MM.1S (cell line): ENCODE results near the gene CDKL4.

Experiments
- DNase-seq: peaks from one replicate; pipeline ENCODE4 v3.0.0-alpha.2; 2015
- H2AFZ ChIP-seq: fragments of 300-600 bp; sonication (generic); 2 replicates; pipeline ENCODE4 v1.6.0; 2016; ENCODE audit warnings: antibody characterized with exemption, low read length
- H3F3A ChIP-seq: fragments of 300-600 bp; sonication (generic); 2 replicates; pipeline ENCODE4 v1.6.1; 2016; ENCODE audit warnings: mild to moderate bottlenecking, antibody characterized with exemption, low read length, moderate library complexity, mixed read lengths; ENCODE audit not compliant: insufficient read depth
- H3K27ac ChIP-seq: fragments of 300-600 bp; sonication (generic); 2 replicates; pipeline ENCODE4 v1.5.1; 2016; ENCODE audit warnings: mild to moderate bottlenecking, low read length
- H3K27me3 ChIP-seq: fragments of 300-600 bp; sonication (generic); replicated peaks from 2 replicates; pipeline ENCODE4 v1.6.0; 2016; ENCODE audit warnings: low read length; ENCODE audit not compliant: insufficient read depth
- H3K36me3 ChIP-seq: fragments of 300-600 bp; sonication (generic); replicated peaks from 2 replicates; pipeline ENCODE4 v1.6.1; 2016; ENCODE audit warnings: mild to moderate bottlenecking, low read length, mixed read lengths; ENCODE audit not compliant: insufficient read depth
- H3K4me1 ChIP-seq: fragments of 300-600 bp; sonication (generic); 2 replicates; pipeline ENCODE4 v1.6.1; 2016; ENCODE audit warnings: low read length, mixed read lengths
- H3K4me2 ChIP-seq: fragments of 300-600 bp; sonication (generic); 2 replicates; pipeline ENCODE4 v1.6.0; 2016; ENCODE audit warnings: low read depth, low read length
- H3K4me3 ChIP-seq: fragments of 300-600 bp; sonication (generic); 2 replicates; pipeline ENCODE4 v1.5.1; 2016; ENCODE audit warnings: low read length, mixed read lengths
- H3K79me2 ChIP-seq: fragments of 300-600 bp; sonication (generic); 2 replicates; pipeline ENCODE4 v1.6.1; 2016; ENCODE audit warnings: mixed run types, low read length, mixed read lengths
- H3K9ac ChIP-seq: fragments of 300-600 bp; sonication (generic); 2 replicates; pipeline ENCODE4 v1.6.1; 2016; ENCODE audit warnings: low read length, mixed read lengths
- H3K9me2 ChIP-seq: fragments of 300-600 bp; sonication (generic); replicated peaks from 2 replicates; pipeline ENCODE4 v1.6.1; 2016; ENCODE audit warnings: mild to moderate bottlenecking, low read length, mixed read lengths; ENCODE audit not compliant: insufficient read depth
- H3K9me3 ChIP-seq: fragments of 300-600 bp; sonication (generic); replicated peaks from 2 replicates; pipeline ENCODE4 v1.6.1; 2016; ENCODE audit warnings: mild to moderate bottlenecking, low read length, mixed read lengths; ENCODE audit not compliant: insufficient read depth
- H4K20me1 ChIP-seq: fragments of 300-600 bp; sonication (generic); 2 replicates; pipeline ENCODE4 v1.6.1; 2016; ENCODE audit warnings: mild to moderate bottlenecking, low read length, moderate library complexity, mixed read lengths; ENCODE audit not compliant: insufficient read depth
- CTCF ChIP-seq: fragments of 300-600 bp; sonication (generic); IDR thresholded peaks from 2 replicates; pipeline ENCODE4 v1.5.1; 2016; ENCODE audit warnings: antibody characterized with exemption, low read length, mixed read lengths
- EZH2 ChIP-seq: fragments of 300-600 bp; sonication (generic); optimal IDR thresholded peaks from 2 replicates; pipeline ENCODE3; 2017; ENCODE audit warnings: low read depth, mild to moderate bottlenecking, antibody characterized with exemption, low read length, mixed read lengths
- EZH2phosphoT487 ChIP-seq: fragments of 300-600 bp; sonication (generic); IDR thresholded peaks from 2 replicates; pipeline ENCODE4 v1.6.1; 2018; ENCODE audit warnings: antibody characterized with exemption, low read length

The CDKL4 gene

GRCh38 chr2:39136799-39137198, 107.0 kb downstream of the CDKL4 start:
- no peaks in the 10 kb centered on the region for H3K9me2 ChIP-seq
- DNase-seq = no peak
- H2AFZ ChIP-seq = no peak overlapping the region

GRCh38 chr2:39135690-39136259, 108.0 kb downstream of the CDKL4 start:
- TF ChIP-seq EZH2phosphoT487 (no peak), CTCF (no peak), EZH2 (no peak)
- no peak overlapping the region for H3K9ac ChIP-seq
- no peaks in the 10 kb centered on the region for H3K79me2 ChIP-seq
- H4K20me1 ChIP-seq = no peaks in the 10 kb centered on the region
- no peak overlapping the region for H3K4me3 ChIP-seq
- H3K4me1 ChIP-seq = peaks cover 9% of the 10 kb centered on the region
- no peaks in the 10 kb centered on the region for H3K9me3 ChIP-seq
- H3K27me3 ChIP-seq = no peaks in the 10 kb centered on the region
- no peak overlapping the region for H3K4me2 ChIP-seq
- no peaks in the 10 kb centered on the region for H3K9me2 ChIP-seq
- H3K27ac ChIP-seq = no peak overlapping the region
- H3F3A ChIP-seq = no peaks in the 10 kb centered on the region
- H3K36me3 ChIP-seq = no peaks in the 10 kb centered on the region
- no peak for DNase-seq
- H2AFZ ChIP-seq = no peak overlapping the region

More at GRCh38 chr2:39136799-39137198, 107.0 kb downstream of the CDKL4 start:
- H3F3A ChIP-seq = no peaks in the 10 kb centered on the region
- no peak overlapping the region for H3K9ac ChIP-seq
- no peak overlapping the region for H3K4me2 ChIP-seq
- peaks cover 9% of the 10 kb centered on the region for H3K4me1 ChIP-seq
- no peaks in the 10 kb centered on the region for H4K20me1 ChIP-seq
- TF ChIP-seq EZH2 (no peak), CTCF (no peak), EZH2phosphoT487 (no peak)
- H3K4me3 ChIP-seq = no peak overlapping the region
- no peaks in the 10 kb centered on the region for H3K27me3 ChIP-seq
- no peaks in the 10 kb centered on the region for H3K79me2 ChIP-seq
- H3K36me3 ChIP-seq = no peaks in the 10 kb centered on the region
- no peak overlapping the region for H3K27ac ChIP-seq
- H3K9me3 ChIP-seq = no peaks in the 10 kb centered on the region

- TF ChIP-seq EZH2phosphoT487 (no peak), EZH2 (no peak), CTCF (no peak)
- no peak overlapping the region for H2AFZ ChIP-seq
Observed at GRCh38 chr2:39133215-39133851, 110.4 kb downstream of the CDKL4 start.

More at GRCh38 chr2:39133215-39133851, 110.4 kb downstream of the CDKL4 start:
- H3K9me3 ChIP-seq = no peaks in the 10 kb centered on the region
- DNase-seq = no peak
- H3K9ac ChIP-seq = no peak overlapping the region
- no peak overlapping the region for H3K27ac ChIP-seq
- peaks cover 13% of the 10 kb centered on the region for H3F3A ChIP-seq
- H3K27me3 ChIP-seq = no peaks in the 10 kb centered on the region
- no peaks in the 10 kb centered on the region for H3K36me3 ChIP-seq
- H3K4me3 ChIP-seq = no peak overlapping the region
- no peaks in the 10 kb centered on the region for H3K9me2 ChIP-seq
- no peak overlapping the region for H3K4me2 ChIP-seq
- no peaks in the 10 kb centered on the region for H3K79me2 ChIP-seq
- no peaks in the 10 kb centered on the region for H4K20me1 ChIP-seq
- peaks cover 15% of the 10 kb centered on the region for H3K4me1 ChIP-seq
